HepG2 (cell line): Measurements from ENCODE around the gene PCP4L1. TPM values are rescaled to one million over a fixed set of nuclear protein-coding genes. Genes with fewer than 3 reads are reported as not detected.

Source experiments
- ARID5B ChIP-seq: IDR thresholded peaks from 2 replicates; pipeline ENCODE4 v1.4.0; 2020; ENCODE audit warnings: mild to moderate bottlenecking, missing genetic modification reagents
- BRD4 ChIP-seq: sonication (generic); formaldehyde crosslinking; IDR thresholded peaks from 2 replicates; pipeline ENCODE4 v1.4.0; 2020; ENCODE audit warnings: missing genetic modification reagents
- CBFB ChIP-seq: sonication (generic); formaldehyde crosslinking; IDR thresholded peaks from 2 replicates; pipeline ENCODE4 v1.4.0; 2020; ENCODE audit warnings: missing genetic modification reagents
- GATAD1 ChIP-seq: IDR thresholded peaks from 2 replicates; pipeline ENCODE4 v1.6.1; 2016; ENCODE audit warnings: missing genetic modification reagents, missing compliant biosample characterization
- HIC2 ChIP-seq: sonication (generic); formaldehyde crosslinking; IDR thresholded peaks from 2 replicates; pipeline ENCODE4 v1.9.0; 2022; ENCODE audit warnings: low read depth, missing genetic modification reagents
- HMG20B ChIP-seq: conservative IDR thresholded peaks from 2 replicates; pipeline ENCODE4 v1.6.1; 2016; ENCODE audit warnings: missing genetic modification reagents, missing compliant biosample characterization
- PAF1 ChIP-seq: IDR thresholded peaks from 2 replicates; pipeline ENCODE4 v1.6.1; 2016; ENCODE audit warnings: missing genetic modification reagents, missing compliant biosample characterization
- POLR2AphosphoS2 ChIP-seq: IDR thresholded peaks from 2 replicates; pipeline ENCODE4 v1.6.1; 2011; ENCODE audit warnings: low read depth, low read length, improper control_type of control experiment
- POLR2G ChIP-seq: fragments of 200-400 bp; formaldehyde crosslinking; IDR thresholded peaks from 2 replicates; pipeline ENCODE4 v1.6.1; 2018; ENCODE audit warnings: mild to moderate bottlenecking, low read depth, low read length, moderate library complexity
- TRIM24 ChIP-seq: sonication (generic); formaldehyde crosslinking; IDR thresholded peaks from 2 replicates; pipeline ENCODE4 v1.8.0; 2022; ENCODE audit warnings: mild to moderate bottlenecking, missing genetic modification reagents
- ZNF367 ChIP-seq: sonication (generic); formaldehyde crosslinking; IDR thresholded peaks from 2 replicates; pipeline ENCODE4 v1.4.0; 2020; ENCODE audit warnings: missing genetic modification reagents, borderline replicate concordance
- ZNF547 ChIP-seq: sonication (generic); formaldehyde crosslinking; IDR thresholded peaks from 2 replicates; pipeline ENCODE4 v1.5.1; 2020; ENCODE audit warnings: mild to moderate bottlenecking, missing genetic modification reagents
- polyA plus RNA-seq, 8 experiments: library from polyadenylated mRNA; depleted of rRNA in 3 of 8; stranded (reverse) in 7 of 8; unstranded in 1 of 8; fragments of >200 nt; fragmentation: Illumina TruSeq in 4 of 8; extraction: Trizol in 4 of 8; gene quantifications; 2 replicates each; pipeline versions ENCODE4 v1.2.1 to v1.2.3, GENCODE V29; 2011 to 2016; ENCODE audit warnings: low read depth in 4 of 8, missing spikeins in 1 of 8, mixed read lengths in 1 of 8; ENCODE audit not compliant: insufficient read depth in 1 of 8
- total RNA-seq, 5 experiments: library from RNA; depleted of rRNA; stranded (reverse); fragments of >200 nt; fragmentation: Illumina TruSeq; extraction: Trizol; gene quantifications; 2 replicates each; pipeline ENCODE4 v1.2.3, GENCODE V29; 2016; ENCODE audit warnings: low read depth in 1 of 5
- TF ChIP-seq, protein P1 (sequence below): sonication (generic); formaldehyde crosslinking; IDR thresholded peaks from 2 replicates; pipeline ENCODE4 v1.4.0; 2020; ENCODE audit warnings: missing genetic modification reagents
- TF ChIP-seq, protein P2 (sequence below), 2 experiments: sonication (generic) in 1 of 2; formaldehyde crosslinking in 1 of 2; IDR thresholded peaks; 2 replicates each; pipeline versions ENCODE4 v1.5.1 to v1.6.1; 2011 to 2020; ENCODE audit warnings: borderline replicate concordance in 1 of 2, low read depth in 1 of 2, low read length in 1 of 2, mild to moderate bottlenecking in 1 of 2, missing genetic modification reagents in 1 of 2, moderate library complexity in 1 of 2
- TF ChIP-seq, protein P3 (sequence below): sonication (generic); formaldehyde crosslinking; IDR thresholded peaks from 2 replicates; pipeline ENCODE4 v1.9.0; 2022; ENCODE audit warnings: missing genetic modification reagents, mild to moderate bottlenecking, borderline replicate concordance

Gene PCP4L1
- total and polyA plus RNA-seq, 2 of the 13 experiments (the other 11 are each of a cell fraction or from before 2014, with no cell fraction given): 0.28 TPM; not detected in 1

DNA sequence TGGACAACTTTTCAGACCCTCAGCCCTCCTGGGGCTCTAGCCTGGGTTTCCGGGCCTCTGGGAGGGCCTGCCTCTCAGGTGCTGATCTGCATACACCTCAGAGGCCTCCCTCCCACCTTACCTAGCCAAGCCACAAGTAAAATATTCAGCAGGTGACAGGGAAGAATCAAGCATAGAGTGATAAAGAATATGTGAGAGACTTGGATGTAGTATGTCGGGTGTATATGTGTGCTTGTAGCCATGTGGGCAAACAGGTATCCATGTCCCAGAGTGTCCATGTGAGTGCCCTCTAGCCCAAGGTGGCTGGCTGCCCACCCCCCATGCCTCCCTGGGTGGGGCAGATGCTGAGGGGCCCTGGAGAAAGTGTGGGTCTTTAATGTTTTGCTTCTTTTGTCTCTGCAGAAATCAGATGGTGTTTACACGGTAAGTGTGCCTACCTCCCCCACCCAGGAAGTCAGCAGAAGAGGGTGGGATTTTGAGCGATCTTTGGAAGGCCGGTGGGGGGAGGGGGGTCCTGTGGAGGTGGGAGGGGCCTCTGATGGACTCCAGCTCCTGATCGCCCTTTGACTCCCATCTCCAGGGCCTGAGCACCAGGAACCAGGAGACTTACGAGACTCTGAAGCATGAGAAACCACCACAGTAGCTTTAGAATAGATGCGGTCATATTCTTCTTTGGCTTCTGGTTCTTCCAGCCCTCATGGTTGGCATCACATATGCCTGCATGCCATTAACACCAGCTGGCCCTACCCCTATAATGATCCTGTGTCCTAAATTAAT, 40.1 kb upstream of the PCP4L1 start (continued):
- TF ChIP-seq HIC2 (CRISPR knock-in tag) (0 out of 2 replicates have a peak, but pooled peaks have one; percentile 20), PAF1 (no peak), TRIM24 (CRISPR knock-in tag) (peak; percentile 78), ARID5B (CRISPR knock-in tag) (peak; percentile 83), ZNF547 (CRISPR knock-in tag) (0 out of 2 replicates have a peak, but pooled peaks have one; percentile 59), POLR2G (peak; percentile 84), ZNF367 (no peak), HMG20B (CRISPR knock-in tag) (peak; percentile 81), BRD4 (CRISPR knock-in tag) (peak; percentile 71), CBFB (CRISPR knock-in tag) (no peak), POLR2AphosphoS2 (no peak), GATAD1 (CRISPR knock-in tag) (peak; percentile 45; the same call in 1 of the 2 replicates)
- TF ChIP-seq, protein P1, sequence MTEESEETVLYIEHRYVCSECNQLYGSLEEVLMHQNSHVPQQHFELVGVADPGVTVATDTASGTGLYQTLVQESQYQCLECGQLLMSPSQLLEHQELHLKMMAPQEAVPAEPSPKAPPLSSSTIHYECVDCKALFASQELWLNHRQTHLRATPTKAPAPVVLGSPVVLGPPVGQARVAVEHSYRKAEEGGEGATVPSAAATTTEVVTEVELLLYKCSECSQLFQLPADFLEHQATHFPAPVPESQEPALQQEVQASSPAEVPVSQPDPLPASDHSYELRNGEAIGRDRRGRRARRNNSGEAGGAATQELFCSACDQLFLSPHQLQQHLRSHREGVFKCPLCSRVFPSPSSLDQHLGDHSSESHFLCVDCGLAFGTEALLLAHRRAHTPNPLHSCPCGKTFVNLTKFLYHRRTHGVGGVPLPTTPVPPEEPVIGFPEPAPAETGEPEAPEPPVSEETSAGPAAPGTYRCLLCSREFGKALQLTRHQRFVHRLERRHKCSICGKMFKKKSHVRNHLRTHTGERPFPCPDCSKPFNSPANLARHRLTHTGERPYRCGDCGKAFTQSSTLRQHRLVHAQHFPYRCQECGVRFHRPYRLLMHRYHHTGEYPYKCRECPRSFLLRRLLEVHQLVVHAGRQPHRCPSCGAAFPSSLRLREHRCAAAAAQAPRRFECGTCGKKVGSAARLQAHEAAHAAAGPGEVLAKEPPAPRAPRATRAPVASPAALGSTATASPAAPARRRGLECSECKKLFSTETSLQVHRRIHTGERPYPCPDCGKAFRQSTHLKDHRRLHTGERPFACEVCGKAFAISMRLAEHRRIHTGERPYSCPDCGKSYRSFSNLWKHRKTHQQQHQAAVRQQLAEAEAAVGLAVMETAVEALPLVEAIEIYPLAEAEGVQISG: peak; percentile 37
- TF ChIP-seq, protein P2, sequence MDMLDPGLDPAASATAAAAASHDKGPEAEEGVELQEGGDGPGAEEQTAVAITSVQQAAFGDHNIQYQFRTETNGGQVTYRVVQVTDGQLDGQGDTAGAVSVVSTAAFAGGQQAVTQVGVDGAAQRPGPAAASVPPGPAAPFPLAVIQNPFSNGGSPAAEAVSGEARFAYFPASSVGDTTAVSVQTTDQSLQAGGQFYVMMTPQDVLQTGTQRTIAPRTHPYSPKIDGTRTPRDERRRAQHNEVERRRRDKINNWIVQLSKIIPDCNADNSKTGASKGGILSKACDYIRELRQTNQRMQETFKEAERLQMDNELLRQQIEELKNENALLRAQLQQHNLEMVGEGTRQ (IDR thresholded peaks at IDR 0.05; ENCODE audit: low read depth, low read length): no peak
- TF ChIP-seq, protein P2 (CRISPR knock-in tag; IDR thresholded peaks at IDR 0.05; ENCODE audit: borderline replicate concordance): no peak
- TF ChIP-seq, protein P3, sequence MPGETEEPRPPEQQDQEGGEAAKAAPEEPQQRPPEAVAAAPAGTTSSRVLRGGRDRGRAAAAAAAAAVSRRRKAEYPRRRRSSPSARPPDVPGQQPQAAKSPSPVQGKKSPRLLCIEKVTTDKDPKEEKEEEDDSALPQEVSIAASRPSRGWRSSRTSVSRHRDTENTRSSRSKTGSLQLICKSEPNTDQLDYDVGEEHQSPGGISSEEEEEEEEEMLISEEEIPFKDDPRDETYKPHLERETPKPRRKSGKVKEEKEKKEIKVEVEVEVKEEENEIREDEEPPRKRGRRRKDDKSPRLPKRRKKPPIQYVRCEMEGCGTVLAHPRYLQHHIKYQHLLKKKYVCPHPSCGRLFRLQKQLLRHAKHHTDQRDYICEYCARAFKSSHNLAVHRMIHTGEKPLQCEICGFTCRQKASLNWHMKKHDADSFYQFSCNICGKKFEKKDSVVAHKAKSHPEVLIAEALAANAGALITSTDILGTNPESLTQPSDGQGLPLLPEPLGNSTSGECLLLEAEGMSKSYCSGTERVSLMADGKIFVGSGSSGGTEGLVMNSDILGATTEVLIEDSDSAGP (CRISPR knock-in tag): peak; percentile 46
